Measurements from ENCODE around the gene GABRR3.
A peak's percentile ranks its signal among the peaks of the same experiment; 100 is the strongest.
"Not testable (repeated sequence)": the region's sequence is repeated elsewhere in the genome, so short reads cannot be mapped to it uniquely, and the experiment has no call there.

The GABRR3 gene

DNA sequence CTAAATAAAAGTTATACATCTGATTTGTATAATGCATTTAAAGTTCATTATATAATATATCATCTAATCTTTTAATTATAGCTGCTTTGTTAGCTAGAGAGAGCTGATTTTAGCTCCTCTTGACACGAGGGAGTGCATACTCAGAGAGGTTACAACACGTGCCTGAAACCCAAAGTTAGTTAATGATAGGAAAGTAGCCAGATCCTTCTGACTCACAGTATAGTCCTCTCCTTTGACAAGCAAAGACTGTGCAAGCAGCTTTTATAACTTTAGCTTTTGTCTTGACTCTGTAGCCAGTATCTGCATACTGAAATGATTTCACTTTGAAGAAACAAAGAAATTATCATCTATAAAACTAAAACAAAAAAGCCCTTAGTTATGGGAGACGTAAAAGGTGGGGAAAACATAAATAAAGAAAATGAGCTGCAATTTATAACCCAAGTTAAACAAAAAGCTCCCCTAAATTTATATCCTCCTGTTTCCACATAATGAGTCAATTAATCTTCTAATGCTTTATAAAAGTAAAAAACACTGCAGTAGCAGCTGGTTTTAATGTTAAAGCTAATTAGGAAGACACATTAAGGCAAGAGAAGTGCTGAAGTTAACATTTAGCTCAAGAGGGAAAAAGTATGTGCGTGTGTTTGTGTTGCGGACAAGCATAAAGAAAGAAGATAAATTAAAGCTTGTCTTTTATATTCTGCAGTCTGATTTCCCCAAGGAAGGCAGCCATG is 13.1 kb downstream of the GABRR3 start:
- DNase-seq = peak; percentile 22

DNA sequence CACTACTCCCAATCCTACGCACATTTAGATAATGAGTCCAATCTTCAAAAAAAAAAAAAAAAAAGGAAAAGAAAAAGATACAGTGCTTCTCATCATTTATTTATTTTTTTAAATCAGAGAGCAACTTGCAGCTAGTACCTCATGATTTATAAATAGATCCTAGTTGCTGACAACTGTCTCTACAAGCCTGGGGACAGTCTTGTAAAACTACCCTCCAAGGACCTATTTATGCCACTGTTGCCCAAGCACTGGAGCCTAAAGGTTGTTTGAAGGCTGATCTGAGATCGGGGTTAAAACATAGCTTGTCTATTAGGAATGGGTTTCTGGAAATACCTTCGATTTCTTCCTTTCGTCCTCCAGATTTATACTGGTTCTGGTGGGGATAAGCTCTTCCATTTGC is 14.7 kb downstream of the GABRR3 start:
- DNase-seq = no peak

DNA sequence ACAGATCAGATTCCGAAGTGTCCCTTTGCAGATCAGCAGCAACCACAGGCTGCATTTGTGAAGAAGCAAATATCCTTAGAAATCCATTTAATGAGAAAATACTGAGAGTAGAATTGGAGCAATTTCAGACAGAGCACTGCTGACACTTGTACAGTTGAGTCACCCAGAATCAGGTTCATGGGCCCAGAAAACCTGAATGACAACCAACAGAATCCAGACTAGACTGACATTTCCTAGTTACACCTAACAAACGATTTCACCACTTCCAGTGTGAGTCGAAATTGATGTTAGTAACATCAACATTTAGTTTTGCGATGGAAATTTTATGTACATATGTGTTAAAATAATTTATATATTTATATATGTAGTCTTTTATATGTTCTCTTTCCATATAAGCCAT is 16.8 kb downstream of the GABRR3 start:
- DNase-seq = no peak

DNA sequence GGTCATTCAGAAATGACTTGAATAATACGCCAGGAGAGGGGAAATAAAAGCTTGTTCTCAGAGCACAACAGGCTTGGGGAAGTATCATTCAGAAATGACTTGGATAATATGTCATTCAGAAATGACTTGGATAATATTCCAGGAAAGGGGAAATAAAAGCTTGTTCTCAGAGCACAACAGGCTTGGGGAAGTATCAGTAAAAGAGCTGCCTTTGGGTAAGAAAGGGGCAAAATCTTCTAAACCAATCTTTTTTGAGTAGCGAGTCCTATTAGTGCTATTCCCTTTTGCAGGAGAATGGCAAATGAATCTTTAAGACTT is 20.9 kb downstream of the GABRR3 start:
- no peak for DNase-seq

DNA sequence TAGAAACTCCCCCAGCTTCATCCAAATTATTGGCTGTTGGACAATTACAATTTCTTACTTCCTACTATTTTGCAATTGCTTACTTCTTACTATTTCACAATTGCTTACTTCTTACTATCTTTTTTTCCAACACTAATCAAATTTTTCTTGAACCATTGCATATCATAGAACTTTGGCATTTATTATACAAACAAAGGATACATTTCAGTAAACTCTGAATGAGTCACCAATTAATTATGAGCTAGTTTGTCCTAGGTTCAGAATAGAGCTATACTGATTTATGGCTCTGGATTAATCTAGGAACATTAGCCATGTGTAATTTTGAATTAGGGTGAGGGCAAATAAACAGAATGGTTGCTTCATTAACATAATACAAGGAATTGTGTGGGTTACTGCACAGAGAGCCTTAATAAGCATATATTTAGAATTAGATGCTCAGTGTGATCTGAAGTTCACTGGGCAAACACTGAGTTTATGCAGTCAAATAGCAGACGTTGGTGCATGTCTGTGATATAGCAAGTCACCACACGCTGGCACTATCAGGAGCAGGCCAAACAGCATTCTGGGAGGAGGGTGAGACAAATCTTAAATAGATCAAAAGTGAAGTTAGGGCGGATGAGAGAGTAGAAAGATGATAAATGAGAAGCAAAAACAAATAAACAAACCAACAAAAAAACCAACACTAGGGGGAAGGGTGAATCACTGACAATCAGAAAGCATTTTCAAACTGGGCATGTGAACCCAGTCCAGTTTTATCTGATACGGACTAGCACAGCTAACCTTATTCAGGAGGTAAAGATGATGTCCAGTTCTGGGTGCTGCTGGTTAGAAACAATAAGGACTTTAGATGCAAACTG is 21.5 kb downstream of the GABRR3 start:
- no peak for DNase-seq

DNA sequence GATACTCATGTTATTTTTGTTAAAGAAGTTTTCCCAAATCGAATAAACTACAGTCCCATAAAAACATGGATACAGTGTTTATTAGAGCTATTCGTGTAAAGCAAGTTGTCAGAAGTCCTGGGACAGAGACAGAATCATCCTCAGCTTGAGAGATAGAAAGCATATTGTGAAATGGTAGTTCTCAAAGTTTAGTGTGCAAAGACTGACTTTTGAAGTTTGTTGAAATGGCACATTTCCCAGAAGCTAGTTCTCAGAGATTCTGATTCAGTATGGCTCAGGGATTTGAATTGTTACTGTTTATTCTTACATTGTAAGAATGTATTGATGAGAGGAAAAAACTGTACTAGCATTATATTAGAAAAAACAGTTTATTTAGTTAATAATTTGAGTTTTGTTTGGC is 22.1 kb downstream of the GABRR3 start:
- DNase-seq = peak; percentile 16

DNA sequence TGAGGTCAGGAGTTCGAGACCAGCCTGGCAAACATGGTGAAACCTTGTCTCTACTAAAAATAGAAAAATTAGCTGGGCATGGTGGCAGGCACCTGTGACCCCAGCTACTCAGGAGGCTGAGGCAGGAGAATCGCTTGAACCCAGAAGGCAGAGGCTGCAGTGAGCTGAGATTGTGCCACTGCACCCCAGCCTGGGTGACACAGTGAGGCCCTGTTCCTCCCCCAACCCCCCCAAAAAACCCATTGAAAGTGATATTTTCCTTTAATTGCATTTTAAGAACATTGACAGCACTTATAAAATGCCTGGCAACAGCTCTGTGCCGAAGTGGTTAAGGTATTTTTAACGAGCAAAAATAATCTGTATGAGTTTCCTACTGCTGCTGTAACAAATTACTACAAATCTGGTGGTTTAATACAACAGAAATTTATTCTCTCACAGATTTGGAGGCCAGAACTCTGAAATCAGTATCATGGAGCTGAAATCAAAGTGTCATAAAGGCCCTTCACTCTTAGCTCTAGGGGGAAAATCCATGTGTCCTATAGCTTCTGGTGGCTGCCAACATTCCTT is 24.1 kb downstream of the GABRR3 start:
- not testable (repeated sequence) for DNase-seq

DNA sequence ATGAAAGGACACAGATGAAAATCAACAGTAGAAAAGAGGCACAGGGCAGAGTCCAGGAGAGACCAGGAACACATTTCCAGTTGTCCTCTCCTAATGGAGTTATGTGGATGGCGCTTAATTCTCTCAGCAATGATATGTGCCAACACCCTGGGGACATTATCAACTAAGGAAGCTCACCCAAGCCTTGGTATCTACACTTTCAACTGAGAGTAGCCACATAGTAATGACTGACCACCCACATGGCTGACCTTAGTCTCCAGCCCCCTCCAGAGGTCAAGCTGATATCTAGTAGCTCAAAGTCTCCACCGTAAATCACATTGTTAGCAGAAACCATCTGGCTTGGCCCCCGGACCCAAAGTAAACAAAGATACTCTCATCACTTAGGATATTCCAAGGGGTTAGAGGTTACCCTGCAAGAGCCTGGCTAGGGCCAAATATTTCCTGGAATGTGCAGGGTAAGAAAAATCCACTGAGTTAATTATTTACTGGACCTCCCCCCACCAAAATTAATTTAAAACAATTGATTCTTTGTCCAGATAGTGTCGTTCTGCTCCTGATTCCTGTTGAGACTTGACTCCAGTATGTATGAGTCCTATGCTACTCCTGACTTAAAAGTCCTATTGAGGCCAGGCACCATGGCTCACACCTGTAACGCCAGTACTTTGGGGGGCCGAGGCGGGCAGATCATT is 24.8 kb downstream of the GABRR3 start:
- no peak for DNase-seq

DNA sequence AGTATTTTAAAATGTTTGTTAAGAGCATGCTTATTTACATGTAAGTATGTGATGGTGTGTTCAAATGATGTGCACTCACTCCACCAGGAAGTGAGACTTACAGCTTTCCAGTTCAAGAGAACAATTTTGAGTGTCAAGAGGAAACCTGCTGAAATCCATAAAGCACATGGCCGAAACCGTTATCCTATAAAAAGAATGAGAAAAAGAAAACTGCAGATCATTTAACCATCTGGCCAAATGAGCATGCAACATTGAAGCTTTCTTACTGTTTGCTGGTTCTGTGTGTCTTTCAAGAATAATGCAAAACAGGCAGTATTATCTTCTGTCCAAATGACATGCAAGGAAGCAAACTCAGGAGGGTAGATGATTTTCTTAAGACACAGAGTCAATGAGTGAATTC is 26.3 kb downstream of the GABRR3 start:
- no peak for DNase-seq

DNA sequence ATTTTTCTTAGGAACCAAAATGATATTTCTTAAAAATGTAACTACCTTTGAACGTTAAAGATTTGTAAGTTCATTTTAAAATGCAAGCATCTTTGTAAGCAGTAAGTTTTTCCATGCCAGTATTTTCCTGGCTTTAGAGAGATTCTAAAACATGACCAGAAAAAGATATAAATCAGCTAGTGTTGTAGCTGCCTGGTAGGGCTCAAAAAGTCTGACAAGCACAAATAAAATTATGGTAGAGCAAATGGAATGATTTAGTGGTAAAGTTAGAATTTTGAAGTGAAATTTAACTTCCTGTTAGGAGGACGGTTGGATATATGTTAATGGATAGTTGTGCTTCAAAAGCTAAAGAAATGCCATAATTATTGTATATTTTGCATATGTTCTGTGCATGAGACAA is 29.7 kb downstream of the GABRR3 start:
- DNase-seq = no peak

DNA sequence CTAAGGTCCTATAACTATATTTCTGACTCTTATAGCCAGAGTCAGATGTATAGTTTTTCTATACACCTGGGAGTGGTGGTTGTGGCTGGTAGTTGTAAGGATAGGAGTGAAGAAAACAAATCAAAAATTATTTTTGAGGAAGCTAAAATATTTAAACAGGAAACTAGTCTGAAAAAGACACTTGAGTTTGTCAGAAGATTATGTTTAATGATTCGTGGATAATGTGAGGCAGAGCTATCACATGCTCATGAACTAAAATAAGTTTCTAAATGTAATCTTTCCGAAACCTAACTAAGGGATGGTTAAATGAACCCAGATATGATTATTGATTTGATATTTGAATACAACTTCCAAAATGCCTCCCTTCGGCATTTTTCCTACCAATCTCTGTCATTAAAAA is 30.4 kb downstream of the GABRR3 start:
- DNase-seq = no peak

DNA sequence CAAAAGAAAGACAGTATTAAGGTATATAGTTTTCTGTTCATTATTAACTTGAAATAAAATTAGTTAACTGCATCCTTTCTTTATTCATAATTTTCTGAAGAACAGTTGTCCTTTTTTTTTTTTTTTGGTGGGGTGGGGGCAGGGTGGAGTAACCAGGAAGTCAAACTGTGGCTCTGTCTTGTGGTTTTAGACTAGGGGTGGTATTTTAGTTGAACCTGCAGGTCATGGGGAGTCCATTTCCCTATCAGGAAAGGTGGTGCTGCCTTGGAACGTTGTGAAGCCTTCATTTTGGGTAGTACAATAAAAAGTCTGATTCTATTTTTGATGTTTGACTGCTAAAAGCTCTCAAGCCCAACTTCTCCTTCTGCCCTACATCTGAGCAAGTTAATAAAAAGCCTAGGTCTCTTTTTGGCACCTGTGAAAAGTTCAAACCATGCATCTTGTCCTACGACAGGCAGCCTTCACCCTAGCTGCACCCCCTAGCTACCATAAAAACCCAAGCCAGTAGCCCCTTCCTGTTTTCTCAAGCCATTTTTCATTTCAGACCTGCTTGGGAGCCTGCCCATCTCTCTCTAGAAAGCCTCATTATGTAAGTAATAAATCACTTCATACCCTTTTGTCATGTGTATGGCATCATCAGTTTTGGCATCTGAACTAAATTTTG is 31.7 kb downstream of the GABRR3 start:
- DNase-seq = no peak

DNA sequence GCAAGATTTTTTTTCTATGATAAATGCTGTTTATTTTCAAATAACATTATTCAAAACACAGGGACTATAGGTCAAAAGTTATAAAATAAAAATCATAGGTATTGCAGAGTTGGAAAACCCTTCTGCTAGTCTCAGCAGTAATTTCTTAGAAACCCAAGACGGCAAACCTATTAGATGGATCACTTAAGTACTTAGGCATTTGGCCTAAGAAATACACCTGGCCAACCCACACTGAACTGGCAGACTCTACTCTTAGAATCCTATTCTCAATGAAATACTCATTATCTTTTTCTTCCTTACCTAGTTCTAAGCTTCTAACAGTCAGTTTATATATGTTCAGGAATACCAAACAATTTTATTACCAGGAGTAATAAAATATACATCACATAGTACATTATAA is 32.4 kb downstream of the GABRR3 start:
- no peak for DNase-seq

DNA sequence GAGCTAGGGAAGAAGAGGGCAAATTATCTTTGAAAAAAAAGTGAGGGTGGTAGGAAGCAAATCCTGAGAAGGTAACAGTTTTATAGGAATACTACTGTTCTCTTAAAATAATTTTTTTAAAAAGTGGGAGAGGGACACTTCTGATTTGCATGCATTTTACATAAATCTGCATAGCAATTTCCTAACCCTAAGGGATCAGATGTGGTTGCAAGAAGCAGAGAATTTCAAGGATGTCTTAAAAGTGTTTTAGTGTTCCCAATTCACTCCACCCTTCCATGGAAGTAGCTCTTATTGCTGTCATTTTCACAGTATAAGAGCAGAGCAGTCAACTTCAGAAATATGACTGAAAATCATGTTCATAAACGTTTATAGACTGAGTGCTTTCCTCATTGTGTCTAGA is 35.1 kb downstream of the GABRR3 start:
- no peak for DNase-seq

DNA sequence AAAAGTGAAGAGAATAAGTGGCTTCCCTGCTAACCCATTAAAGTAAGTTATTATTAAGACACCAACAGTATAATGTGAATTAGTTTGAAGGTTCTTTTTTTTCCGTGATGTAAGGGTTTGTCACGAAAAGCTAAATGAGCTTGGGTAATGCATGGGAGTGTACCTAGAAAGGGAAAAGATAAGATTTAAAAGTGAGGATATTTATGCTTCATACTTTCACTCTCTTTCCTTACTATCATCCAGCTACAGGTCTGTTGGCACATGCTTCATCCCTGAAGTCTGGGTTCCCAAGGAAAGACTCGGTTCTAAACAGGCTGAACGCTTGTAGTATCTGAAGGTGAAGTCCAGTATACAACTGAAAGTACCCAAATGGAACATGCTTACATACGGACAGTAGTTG is 36.0 kb downstream of the GABRR3 start:
- no peak for DNase-seq

DNA sequence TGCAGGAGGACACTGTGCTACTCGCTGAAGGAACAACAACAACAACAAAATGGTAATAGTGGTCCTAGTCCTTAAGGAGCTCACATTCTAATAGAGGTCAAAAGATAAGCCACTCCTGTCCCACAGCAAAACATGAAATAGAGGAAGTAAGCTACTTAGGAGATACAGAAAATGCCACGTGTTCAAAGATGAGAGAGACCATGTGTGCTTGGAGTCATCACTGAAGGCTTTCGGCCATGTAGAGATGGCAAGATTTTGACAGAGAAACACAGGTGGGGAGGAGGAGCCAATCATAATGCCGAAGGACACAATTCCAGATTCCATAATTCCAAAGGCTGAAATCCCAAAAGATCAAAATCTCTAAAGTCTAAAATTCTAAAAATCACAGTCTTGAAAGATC is 38.1 kb downstream of the GABRR3 start:
- no peak for DNase-seq

DNA sequence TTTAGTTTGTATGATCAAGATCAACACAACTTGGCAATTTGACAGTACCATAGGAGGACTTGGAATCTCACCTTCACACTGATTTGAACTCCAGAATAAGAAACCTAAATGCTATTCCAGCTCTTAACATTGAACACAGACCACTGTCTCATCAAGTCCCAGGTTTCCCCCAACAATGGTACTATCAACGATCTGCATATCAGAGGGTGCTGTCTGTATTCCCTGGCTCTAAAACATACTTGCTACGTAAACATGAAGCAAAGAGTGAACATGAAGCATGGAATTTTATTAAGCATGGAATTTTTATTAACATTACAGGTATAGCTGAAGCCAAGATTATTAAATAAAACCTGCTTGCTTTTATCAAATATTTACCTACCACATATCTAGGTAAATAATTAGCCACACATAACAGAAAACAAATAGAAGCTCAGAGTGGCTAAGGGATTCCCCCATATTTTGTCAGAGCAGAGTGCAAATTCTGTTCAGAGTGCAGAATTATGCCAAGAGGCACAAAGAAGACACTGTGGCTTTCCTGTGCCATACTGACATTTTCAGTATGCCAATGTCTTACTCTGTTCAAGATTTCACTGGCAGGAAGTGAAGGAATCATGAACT is 40.7 kb downstream of the GABRR3 start:
- no peak for DNase-seq

DNA sequence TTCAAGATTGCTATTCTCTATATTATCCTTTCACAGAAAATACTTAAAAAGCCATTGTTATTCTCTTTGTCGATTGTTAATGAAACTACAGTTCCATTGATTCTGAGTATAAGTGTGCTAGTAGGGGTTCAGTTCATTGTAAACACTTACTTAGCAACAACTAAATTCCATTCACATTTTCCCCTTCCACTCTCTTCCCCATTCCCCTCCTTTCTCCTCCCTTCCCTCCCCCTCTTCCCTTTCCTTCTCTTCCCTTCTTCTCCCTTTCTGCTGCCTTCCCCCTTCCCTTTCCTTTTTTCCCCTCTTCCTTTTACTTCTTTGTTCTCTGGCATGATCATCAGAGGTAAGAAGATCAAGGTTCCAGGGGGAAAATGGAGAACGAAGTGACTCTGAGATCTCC is 41.6 kb downstream of the GABRR3 start:
- no peak for DNase-seq

DNA sequence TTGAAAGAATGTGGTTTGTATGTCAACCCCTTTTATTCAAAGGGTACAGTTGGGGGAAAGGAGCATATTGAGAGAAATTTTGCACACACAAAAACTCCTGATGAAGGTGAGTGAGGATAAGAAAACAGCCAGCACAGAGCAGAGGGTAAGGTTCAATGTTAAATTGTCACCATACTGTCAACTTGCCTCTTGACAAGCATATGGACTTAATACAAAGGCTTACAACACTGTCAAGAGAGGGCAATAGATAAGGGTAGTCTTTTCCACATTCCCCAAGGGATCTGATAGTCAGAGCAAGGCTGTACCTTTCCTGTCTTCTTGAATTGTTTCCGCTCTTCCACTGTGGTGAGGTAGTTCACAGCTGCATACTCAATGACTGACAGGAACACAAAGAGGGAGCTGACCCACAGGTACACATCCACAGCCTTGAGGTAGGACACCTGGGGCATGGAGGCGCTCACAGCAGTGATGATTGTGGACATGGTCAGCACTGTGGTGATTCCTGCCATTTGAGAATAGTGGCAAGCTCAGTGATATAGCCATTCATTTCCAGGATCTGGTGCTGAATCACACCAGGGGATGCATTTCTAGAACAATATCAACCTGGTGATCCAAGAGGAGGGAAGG is 42.5 kb downstream of the GABRR3 start:
- DNase-seq = no peak

DNA sequence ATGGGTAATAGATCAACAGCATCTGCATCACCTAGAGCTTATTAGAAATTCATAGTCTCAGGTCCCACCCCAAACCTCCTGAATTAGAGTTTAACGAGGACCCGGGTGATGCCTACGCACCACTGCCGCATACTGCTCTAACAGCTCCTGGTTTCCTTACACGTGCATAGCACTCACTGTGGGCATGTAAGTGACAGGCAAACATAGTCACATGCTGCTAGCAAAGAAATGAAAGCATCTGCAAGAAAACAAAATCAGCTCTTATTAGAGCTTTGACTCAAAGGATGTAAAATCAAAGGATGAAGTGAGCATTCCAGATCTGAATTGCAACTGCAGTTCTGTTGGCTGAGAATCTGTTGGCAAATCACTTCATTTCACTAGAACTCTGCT is 43.8 kb downstream of the GABRR3 start:
- DNase-seq = no peak

DNA sequence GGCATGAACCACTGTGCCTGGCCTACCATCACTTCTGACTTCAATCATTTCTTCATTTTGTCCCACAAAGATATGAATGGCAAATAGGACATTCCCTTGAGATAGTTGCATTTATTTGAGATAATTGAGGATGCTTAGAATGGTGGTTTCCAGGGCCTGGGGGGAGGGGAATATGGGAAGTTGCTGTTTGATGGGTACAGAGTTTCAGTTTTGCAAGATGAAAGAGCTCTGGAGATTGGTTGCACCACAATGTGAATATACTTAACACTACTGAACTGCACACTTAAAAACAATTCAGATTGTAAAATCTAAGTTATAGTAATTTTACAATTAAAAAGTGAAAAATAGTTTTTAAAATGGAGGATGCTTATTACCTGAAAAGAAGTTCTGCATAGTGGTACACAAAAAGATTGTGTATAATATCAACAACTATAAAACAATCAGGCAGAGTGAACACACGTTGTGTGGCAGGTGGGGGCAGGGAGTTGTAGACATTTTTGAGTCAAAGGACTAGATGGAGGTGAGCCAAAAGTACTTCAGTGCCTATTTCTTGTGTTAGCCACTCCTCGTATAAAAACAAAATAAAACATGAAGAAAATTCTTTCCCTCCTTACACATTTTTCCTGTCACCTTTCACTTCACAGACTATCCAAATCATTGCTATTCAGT is 44.4 kb downstream of the GABRR3 start:
- DNase-seq = no peak
